Naive thymus-derived CD4-positive, alpha-beta T cell (primary cell): Measurements from ENCODE around the gene STN1. TPM values are rescaled to one million over a fixed set of nuclear protein-coding genes. Genes with fewer than 3 reads are reported as not detected.

Experiments
- ATAC-seq: fragments of 150-1000 bp; cut with Tn5 transposase; 2 replicates; pipeline ENCODE4 v1.10.0; 2021; ENCODE audit warnings: mild to moderate bottlenecking, moderate library complexity
- CTCF ChIA-PET: fragments of 350-600 bp; sonication (Branson Sonifier 250); formaldehyde crosslinking; loops from one replicate; lab custom pipeline; 2021; ENCODE audit warnings: antibody characterized with exemption; lab: Charles Lee
- POLR2A ChIA-PET: fragments of 350-600 bp; sonication (Branson Sonifier 250); formaldehyde crosslinking; loops from one replicate; lab custom pipeline; 2021; ENCODE audit warnings: antibody characterized with exemption, inconsistent platforms; lab: Charles Lee
- DNase-seq, 9 donors: peaks; one replicate each; pipeline versions ENCODE4 v3.0.0 to v3.0.0-alpha.2; 2020 to 2022; ENCODE audit warnings: mixed read lengths in 1 of 9
- H3K27ac ChIP-seq: one replicate; pipeline ENCODE4 v1.7.0; 2013; ENCODE audit warnings: mild to moderate bottlenecking, low read depth, low read length, moderate library complexity
- H3K27me3 ChIP-seq, 2 donors: one replicate each; pipeline ENCODE4 v1.7.0; 2013; ENCODE audit warnings: low read length in 2 of 2, mild to moderate bottlenecking in 2 of 2, moderate library complexity in 2 of 2; ENCODE audit not compliant: control insufficient read depth in 2 of 2, insufficient read depth in 2 of 2
- H3K36me3 ChIP-seq, 3 experiments: 1 replicate in 2 of 3; 2 replicates in 1 of 3; pipeline ENCODE4 v1.7.0; 2013; ENCODE audit warnings: low read length in 3 of 3, mild to moderate bottlenecking in 3 of 3, moderate library complexity in 1 of 3; ENCODE audit not compliant: insufficient read depth in 3 of 3, control insufficient read depth in 2 of 3
- H3K4me1 ChIP-seq, 2 donors: one replicate each; pipeline ENCODE4 v1.7.0; 2013; ENCODE audit warnings: low read length in 2 of 2, mild to moderate bottlenecking in 2 of 2, moderate library complexity in 1 of 2; ENCODE audit not compliant: control insufficient read depth in 2 of 2, insufficient read depth in 2 of 2
- H3K4me3 ChIP-seq: 2 replicates; pipeline ENCODE4 v1.7.0; 2013; ENCODE audit warnings: mild to moderate bottlenecking, low read length
- H3K9me3 ChIP-seq, 3 experiments: 1 replicate in 2 of 3; 2 replicates in 1 of 3; pipeline ENCODE4 v1.7.0; 2013; ENCODE audit warnings: low read length in 3 of 3; ENCODE audit not compliant: control insufficient read depth in 2 of 3
- H3K27ac Mint-ChIP-seq, 9 donors: one replicate each; pipeline ENCODE4 v1.8.0; 2020 to 2022; ENCODE audit warnings: mixed read lengths in 9 of 9, mild to moderate bottlenecking in 8 of 9, moderate library complexity in 5 of 9, inconsistent platforms in 2 of 9
- H3K27me3 Mint-ChIP-seq, 5 donors: one replicate each; pipeline ENCODE4 v1.8.0; 2021 to 2022; ENCODE audit warnings: mixed read lengths in 5 of 5, mild to moderate bottlenecking in 1 of 5
- H3K36me3 Mint-ChIP-seq, 5 donors: one replicate each; pipeline ENCODE4 v1.8.0; 2020 to 2022; ENCODE audit warnings: mixed read lengths in 5 of 5, mild to moderate bottlenecking in 3 of 5, inconsistent platforms in 1 of 5
- H3K4me1 Mint-ChIP-seq, 7 donors: one replicate each; pipeline ENCODE4 v1.8.0; 2020 to 2022; ENCODE audit warnings: mixed read lengths in 7 of 7, mild to moderate bottlenecking in 3 of 7, inconsistent platforms in 1 of 7
- H3K4me3 Mint-ChIP-seq, 10 donors: one replicate each; pipeline ENCODE4 v1.8.0; 2020 to 2022; ENCODE audit warnings: mild to moderate bottlenecking in 10 of 10, mixed read lengths in 10 of 10, moderate library complexity in 6 of 10, inconsistent platforms in 2 of 10
- H3K9me3 Mint-ChIP-seq, 11 donors: one replicate each; pipeline ENCODE4 v1.8.0; 2020 to 2022; ENCODE audit warnings: mixed read lengths in 11 of 11, mild to moderate bottlenecking in 4 of 11, inconsistent platforms in 1 of 11, moderate library complexity in 1 of 11
- intact Hi-C, 2 donors: fragments of 100-400 bp; cut with micrococcal nuclease; formaldehyde crosslinking; loops; one replicate each; pipeline ENCODE4 v1.15.1; 2023
- polyA plus RNA-seq, 2 donors: library from polyadenylated mRNA; unstranded; fragments of 300-500 nt; fragmentation: Illumina TruSeq; gene quantifications; one replicate each; pipeline ENCODE4 v1.2.3, GENCODE V29; 2021
- total RNA-seq, 6 experiments: library from RNA in 5 of 6; stranded (reverse) in 5 of 6; gene quantifications; 1 replicate in 5 of 6; 2 replicates in 1 of 6; pipeline ENCODE4 v1.2.3 and lab custom pipeline; 2021 to 2026

Gene STN1
- total and polyA plus RNA-seq, 7 experiments from 2014 or later, result 28.8 to 83.7 (median 36.3) TPM

GRCh38 chr10:103954543-103954942 lies 36.6 kb upstream of the STN1 start:
- Mint-ChIP-seq H3K36me3 (peaks cover 0 to 4% (median 0%) of the 10 kb centered on the region in 5 donors), H3K27ac (no peak overlapping the region), H3K4me1 (peaks cover 0 to 3% (median 0%) of the 10 kb centered on the region in 7 donors), H3K27me3 (peaks cover 0 to 42% (median 0%) of the 10 kb centered on the region in 5 donors), H3K9me3 (peaks cover 0 to 7% (median 0%) of the 10 kb centered on the region in 11 donors), H3K4me3 (no peak overlapping the region)
- Histone ChIP-seq H3K27ac (no peak overlapping the region), H3K27me3 (no peaks in the 10 kb centered on the region), H3K9me3 (no peaks in the 10 kb centered on the region), H3K4me3 (no peak overlapping the region), H3K36me3 (no peaks in the 10 kb centered on the region), H3K4me1 (no peaks in the 10 kb centered on the region)
- POLR2A ChIA-PET, result interaction anchor here (0.6 kb wide), 2 partner anchors 25 to 302 kb away, joined by 3 read pairs; no protein-coding TSS in a partner anchor
- intact Hi-C loops, result no loop called here
- ATAC-seq (no peak), DNase-seq (no peak)
- CTCF ChIA-PET, result interaction anchor here (0.6 kb wide), 1 partner anchor 29 kb away, joined by 3 read pairs; no protein-coding TSS in a partner anchor

- H3K4me3 Mint-ChIP-seq, result no peak overlapping the region
- POLR2A ChIA-PET, result no interaction called here
- CTCF ChIA-PET, result no interaction called here
These were observed 34.0 kb upstream of the STN1 start for GRCh38 chr10:103951942-103952341.

GRCh38 chr10:103951183-103951582 lies 33.2 kb upstream of the STN1 start:
- no peak overlapping the region for H3K4me3 Mint-ChIP-seq
- Histone ChIP-seq H3K4me1 (no peaks in the 10 kb centered on the region), H3K27ac (no peak overlapping the region), H3K27me3 (no peaks in the 10 kb centered on the region), H3K36me3 (no peaks in the 10 kb centered on the region), H3K4me3 (no peak overlapping the region), H3K9me3 (no peaks in the 10 kb centered on the region)
- ChIA-PET POLR2A (no interaction called here), CTCF (no interaction called here)
- H3K27ac Mint-ChIP-seq, result no peak overlapping the region
- peaks cover 0 to 4% (median 0%) of the 10 kb centered on the region in 5 donors for H3K36me3 Mint-ChIP-seq
- peaks cover 5 to 17% (median 7%) of the 10 kb centered on the region in 7 donors for H3K4me1 Mint-ChIP-seq
- DNase-seq (no peak), ATAC-seq (no peak)
- peaks cover 0 to 7% (median 0%) of the 10 kb centered on the region in 11 donors for H3K9me3 Mint-ChIP-seq
- intact Hi-C loops, result no loop called here
- peaks cover 0 to 20% (median 0%) of the 10 kb centered on the region in 5 donors for H3K27me3 Mint-ChIP-seq

More at GRCh38 chr10:103951942-103952341, 34.0 kb upstream of the STN1 start:
- Histone ChIP-seq H3K9me3 (no peaks in the 10 kb centered on the region), H3K27ac (no peak overlapping the region), H3K4me1 (no peaks in the 10 kb centered on the region), H3K4me3 (no peak overlapping the region), H3K27me3 (no peaks in the 10 kb centered on the region), H3K36me3 (no peaks in the 10 kb centered on the region)
- H3K9me3 Mint-ChIP-seq, result peaks cover 0 to 7% (median 0%) of the 10 kb centered on the region in 11 donors
- no peak overlapping the region for H3K27ac Mint-ChIP-seq
- intact Hi-C loops, result no loop called here
- ATAC-seq, result no peak
- peaks cover 0 to 26% (median 0%) of the 10 kb centered on the region in 5 donors for H3K27me3 Mint-ChIP-seq
- no peak for DNase-seq
- peaks cover 0 to 4% (median 0%) of the 10 kb centered on the region in 5 donors for H3K36me3 Mint-ChIP-seq
- H3K4me1 Mint-ChIP-seq, result peaks cover 5 to 15% (median 7%) of the 10 kb centered on the region in 7 donors

- Mint-ChIP-seq H3K4me3 (no peak overlapping the region), H3K9me3 (peaks cover 0 to 4% (median 0%) of the 10 kb centered on the region in 11 donors), H3K36me3 (peaks cover 0 to 2% (median 0%) of the 10 kb centered on the region in 5 donors), H3K27ac (no peak overlapping the region), H3K27me3 (peaks cover 0 to 16% (median 4%) of the 10 kb centered on the region in 5 donors), H3K4me1 (peaks cover 5 to 17% (median 7%) of the 10 kb centered on the region in 7 donors)
- no peak overlapping the region for H3K27ac ChIP-seq
- DNase-seq (no peak), ATAC-seq (no peak)
- no peaks in the 10 kb centered on the region for H3K27me3 ChIP-seq
- H3K4me3 ChIP-seq, result no peak overlapping the region
- CTCF ChIA-PET, result interaction anchor here (0.7 to 1.1 kb wide), 2 partner anchors 61 to 65 kb away, joined by 3 read pairs; no protein-coding TSS in a partner anchor
- POLR2A ChIA-PET, result no interaction called here
- H3K36me3 ChIP-seq, result no peaks in the 10 kb centered on the region
- H3K9me3 ChIP-seq, result no peaks in the 10 kb centered on the region
- no peaks in the 10 kb centered on the region for H3K4me1 ChIP-seq
- intact Hi-C loops, result no loop called here
These were observed 31.7 kb upstream of the STN1 start for GRCh38 chr10:103949728-103950127.

GRCh38 chr10:103947799-103948516 lies 30.0 kb upstream of the STN1 start:
- Histone ChIP-seq H3K36me3 (no peaks in the 10 kb centered on the region), H3K27ac (no peak overlapping the region), H3K4me1 (no peaks in the 10 kb centered on the region), H3K9me3 (no peaks in the 10 kb centered on the region), H3K27me3 (no peaks in the 10 kb centered on the region), H3K4me3 (no peak overlapping the region)
- intact Hi-C loops, result no loop called here
- no peak for DNase-seq
- Mint-ChIP-seq H3K27ac (peak overlapping the region in 3 of 9 donors; percentile 3 to 58 (median 39)), H3K36me3 (no peaks in the 10 kb centered on the region), H3K4me3 (peak overlapping the region in 4 of 10 donors; percentile 2 to 49 (median 21)), H3K4me1 (peaks cover 5 to 14% (median 7%) of the 10 kb centered on the region in 7 donors), H3K9me3 (no peaks in the 10 kb centered on the region), H3K27me3 (peaks cover 0 to 7% (median 4%) of the 10 kb centered on the region in 5 donors)
- no peak for ATAC-seq
- CTCF ChIA-PET, result no interaction called here
- POLR2A ChIA-PET, result interaction anchor here (0.5 kb wide), 1 partner anchor 49 kb away, joined by 3 read pairs; no protein-coding TSS in a partner anchor

- no peaks in the 10 kb centered on the region for H3K9me3 ChIP-seq
- Mint-ChIP-seq H3K9me3 (peaks cover 0 to 2% (median 0%) of the 10 kb centered on the region in 11 donors), H3K4me1 (peaks cover 2 to 11% (median 4%) of the 10 kb centered on the region in 7 donors), H3K27ac (no peak overlapping the region), H3K27me3 (peaks cover 0 to 24% (median 4%) of the 10 kb centered on the region in 5 donors), H3K4me3 (no peak overlapping the region), H3K36me3 (no peaks in the 10 kb centered on the region)
- CTCF ChIA-PET, result interaction anchor here (0.7 kb wide), 1 partner anchor 230 kb away, joined by 3 read pairs; no protein-coding TSS in a partner anchor
- intact Hi-C loops, result no loop called here
- ATAC-seq, result no peak
- no peak overlapping the region for H3K27ac ChIP-seq
- no peak for DNase-seq
- H3K4me1 ChIP-seq, result no peaks in the 10 kb centered on the region
- no peaks in the 10 kb centered on the region for H3K36me3 ChIP-seq
- POLR2A ChIA-PET, result no interaction called here
- no peaks in the 10 kb centered on the region for H3K27me3 ChIP-seq
- H3K4me3 ChIP-seq, result no peak overlapping the region
These were observed 24.9 kb upstream of the STN1 start for GRCh38 chr10:103942866-103943265.
